OCI-LY7 (cell line): ENCODE results near the gene FAM107B. TPM values are rescaled to one million over a fixed set of nuclear protein-coding genes. Genes with fewer than 3 reads are reported as not detected.
A peak's percentile ranks its signal among the peaks of the same experiment; 100 is the strongest.

ENCODE experiments used
- BruUV-seq: library from RNA; stranded (reverse); fragments of 400-500 nt; replicated peaks from 2 replicates; lab custom pipeline; 2021; lab: Mats Ljungman, UMichigan
- CTCF ChIA-PET: fragments of 300-600 bp; sonication (Branson Sonifier 250); formaldehyde crosslinking; loops from one replicate; lab custom pipeline; 2022; ENCODE audit warnings: antibody characterized with exemption; ENCODE audit not compliant: unreplicated experiment; lab: Charles Lee
- POLR2A ChIA-PET: fragments of 300-600 bp; sonication (Branson Sonifier 250); formaldehyde crosslinking; loops from one replicate; lab custom pipeline; 2022; ENCODE audit warnings: antibody characterized with exemption; lab: Charles Lee
- DNase-seq: peaks from one replicate; pipeline ENCODE4 v3.0.0-alpha.2; 2015; ENCODE audit warnings: low spot score
- H2AFZ ChIP-seq: fragments of 200-600 bp; sonication (generic), shearing (Covaris generic); 2 replicates; pipeline ENCODE4 v1.6.1; 2014; ENCODE audit warnings: mild to moderate bottlenecking, antibody characterized with exemption, low read length, moderate library complexity
- H3K27ac ChIP-seq: fragments of 200-600 bp; sonication (generic); 2 replicates; pipeline ENCODE4 v1.5.1; 2014; ENCODE audit warnings: mixed run types, low read depth, mild to moderate bottlenecking, moderate library complexity, low read length, inconsistent platforms; ENCODE audit not compliant: poor library complexity, severe bottlenecking
- H3K36me3 ChIP-seq: fragments of 200-600 bp; sonication (generic); 2 replicates; pipeline ENCODE4 v1.6.1; 2014; ENCODE audit warnings: mild to moderate bottlenecking, antibody characterized with exemption, low read length, moderate library complexity, mixed read lengths; ENCODE audit not compliant: insufficient read depth
- H3K4me1 ChIP-seq: fragments of 200-600 bp; sonication (generic); 2 replicates; pipeline ENCODE4 v1.5.1; 2014; ENCODE audit warnings: mild to moderate bottlenecking, low read length; ENCODE audit not compliant: insufficient read depth, poor library complexity, severe bottlenecking
- H3K4me2 ChIP-seq: fragments of 200-600 bp; sonication (generic); 2 replicates; pipeline ENCODE4 v1.6.1; 2014; ENCODE audit warnings: mild to moderate bottlenecking, low read length
- H3K4me3 ChIP-seq: fragments of 200-600 bp; sonication (generic); 2 replicates; pipeline ENCODE4 v1.5.1; 2014; ENCODE audit warnings: mild to moderate bottlenecking, low read depth, low read length; ENCODE audit not compliant: poor library complexity, severe bottlenecking
- H3K79me2 ChIP-seq: fragments of 200-600 bp; sonication (generic); 2 replicates; pipeline ENCODE4 v1.6.1; 2016; ENCODE audit warnings: low read depth, mild to moderate bottlenecking, low read length, moderate library complexity, mixed read lengths; ENCODE audit not compliant: insufficient read depth
- H3K9me2 ChIP-seq: fragments of 200-600 bp; sonication (generic); 2 replicates; pipeline ENCODE4 v1.6.1; 2016; ENCODE audit warnings: mild to moderate bottlenecking, low read length, mixed read lengths; ENCODE audit not compliant: insufficient read depth
- H3K9me3 ChIP-seq: fragments of 200-600 bp; sonication (generic); 2 replicates; pipeline ENCODE4 v1.6.1; 2014; ENCODE audit warnings: mild to moderate bottlenecking, mixed run types, low read length, mixed read lengths
- H4K20me1 ChIP-seq: fragments of 200-600 bp; sonication (generic); 2 replicates; pipeline ENCODE4 v1.6.1; 2014; ENCODE audit warnings: mild to moderate bottlenecking, antibody characterized with exemption, low read length, moderate library complexity, mixed read lengths; ENCODE audit not compliant: insufficient read depth
- CTCF ChIP-seq: fragments of 200-600 bp; sonication (generic); conservative IDR thresholded peaks from 2 replicates; pipeline ENCODE4 v1.5.1; 2014; ENCODE audit warnings: mild to moderate bottlenecking, antibody characterized with exemption, low read length, moderate library complexity, mixed read lengths
- EZH2phosphoT487 ChIP-seq: fragments of 200-600 bp; sonication (generic); IDR thresholded peaks from 2 replicates; pipeline ENCODE4 v1.6.1; 2018; ENCODE audit warnings: low read depth, borderline replicate concordance, mild to moderate bottlenecking, mixed run types, antibody characterized with exemption, low read length, moderate library complexity, mixed read lengths
- intact Hi-C: fragments of 100-400 bp; cut with micrococcal nuclease; formaldehyde crosslinking; loops from one replicate; pipeline ENCODE4 v1.10.0; 2022; ENCODE audit not compliant: unreplicated experiment
- total RNA-seq, 2 experiments: library from RNA; depleted of rRNA in 1 of 2; stranded (reverse); fragments of >200 nt in 1 of 2; shearing (Covaris generic) in 1 of 2; gene quantifications; 2 replicates each; pipeline ENCODE4 v1.2.3, GENCODE V29; 2014 to 2022

Gene FAM107B
- total RNA-seq, 2 experiments from 2014 or later: 114 to 398 TPM

GRCh38 chr10:14698111-14698828, 76.4 kb downstream of the FAM107B start:
- Histone ChIP-seq H3K9me3 (no peaks in the 10 kb centered on the region), H3K4me1 (peaks cover 8% of the 10 kb centered on the region), H4K20me1 (no peaks in the 10 kb centered on the region), H3K36me3 (no peaks in the 10 kb centered on the region), H3K9me2 (no peaks in the 10 kb centered on the region), H3K27ac (no peak overlapping the region), H3K4me3 (no peak overlapping the region), H3K4me2 (no peak overlapping the region), H3K79me2 (no peaks in the 10 kb centered on the region), H2AFZ (0 out of 2 replicates have a peak overlapping the region, but pooled peaks have one; percentile 1)
- TF ChIP-seq EZH2phosphoT487: no peak
- no peak for TF ChIP-seq CTCF
- POLR2A ChIA-PET: no interaction called here
- CTCF ChIA-PET: no interaction called here
- BruUV-seq: no TSS peak
- DNase-seq: no peak
- intact Hi-C loops: no loop called here

GRCh38 chr10:14697281-14697680, 77.4 kb downstream of the FAM107B start:
- Histone ChIP-seq H3K9me3 (no peaks in the 10 kb centered on the region), H3K4me2 (no peak overlapping the region), H3K36me3 (no peaks in the 10 kb centered on the region), H3K79me2 (no peaks in the 10 kb centered on the region), H3K4me3 (no peak overlapping the region), H4K20me1 (no peaks in the 10 kb centered on the region), H3K4me1 (peaks cover 8% of the 10 kb centered on the region), H2AFZ (no peak overlapping the region), H3K9me2 (no peaks in the 10 kb centered on the region), H3K27ac (no peak overlapping the region)
- no TSS peak for BruUV-seq
- intact Hi-C loops: no loop called here
- TF ChIP-seq CTCF: no peak
- TF ChIP-seq EZH2phosphoT487: no peak
- POLR2A ChIA-PET: interaction anchor here (1.0 kb wide), 1 partner anchor 12 kb away, joined by 3 read pairs; no protein-coding TSS in a partner anchor
- CTCF ChIA-PET: no interaction called here
- no peak for DNase-seq

GRCh38 chr10:14696821-14697220, 77.9 kb downstream of the FAM107B start:
- Histone ChIP-seq H3K9me2 (no peaks in the 10 kb centered on the region), H4K20me1 (no peaks in the 10 kb centered on the region), H2AFZ (no peak overlapping the region), H3K9me3 (no peaks in the 10 kb centered on the region), H3K4me1 (peaks cover 8% of the 10 kb centered on the region), H3K4me2 (no peak overlapping the region), H3K27ac (no peak overlapping the region), H3K79me2 (no peaks in the 10 kb centered on the region), H3K36me3 (no peaks in the 10 kb centered on the region), H3K4me3 (no peak overlapping the region)
- TF ChIP-seq CTCF (no peak), EZH2phosphoT487 (no peak)
- no TSS peak for BruUV-seq
- no peak for DNase-seq
- intact Hi-C loops: no loop called here
- ChIA-PET POLR2A (interaction anchor here (0.5 to 1.0 kb wide), 2 partner anchors 12 to 58 kb away, joined by 3 read pairs; no protein-coding TSS in a partner anchor), CTCF (no interaction called here)
